Measurements from ENCODE around the gene DNMT1. TPM values are rescaled to one million over a fixed set of nuclear protein-coding genes. Genes with fewer than 3 reads are reported as not detected.

Gene DNMT1
- total RNA-seq, 6 experiments from 2014 or later: 12.6 to 37.3 (median 24.4) TPM

GRCh38 chr19:10120538-10121189, 74.1 kb downstream of the DNMT1 start:
- no peaks in the 10 kb centered on the region for H3K27me3 ChIP-seq
- intact Hi-C loops (cut with DNase I): no loop called here
- H3K4me1 ChIP-seq: peaks cover 0 to 5% (median 0%) of the 10 kb centered on the region in 4 donors
- peaks cover 0 to 29% (median 7%) of the 10 kb centered on the region in 4 donors for H3K36me3 ChIP-seq
- TF ChIP-seq CTCF (IDR thresholded peaks at IDR 0.05): no peak
- no peak for TF ChIP-seq POLR2A (IDR thresholded peaks at IDR 0.05)
- DNase-seq (no peak), ATAC-seq (no peak)
- no peaks in the 10 kb centered on the region for H3K9me3 ChIP-seq
- no peak overlapping the region for H3K27ac ChIP-seq
- 83% methylated on average over 9 of the region's 9 CpGs for WGBS (ENCODE audit: insufficient coverage, low coverage, low lambda C conversion rate, missing lambda C conversion rate)
- H3K4me3 ChIP-seq: no peak overlapping the region

GRCh38 chr19:10118960-10119359, 75.8 kb downstream of the DNMT1 start:
- H3K4me3 ChIP-seq: peak overlapping the region; percentile 72 to 91 (median 85)
- no peak for ATAC-seq
- peaks cover 0 to 40% (median 7%) of the 10 kb centered on the region in 4 donors for H3K36me3 ChIP-seq
- intact Hi-C loops (cut with DNase I): no loop called here
- no peak for DNase-seq
- H3K27me3 ChIP-seq: no peaks in the 10 kb centered on the region
- TF ChIP-seq POLR2A (IDR thresholded peaks at IDR 0.05) (no peak), CTCF (IDR thresholded peaks at IDR 0.05) (no peak)
- peaks cover 0 to 5% (median 0%) of the 10 kb centered on the region in 4 donors for H3K4me1 ChIP-seq
- peak overlapping the region in 2 of 3 donors; percentile 16 to 49 for H3K27ac ChIP-seq
- 8% methylated on average over 2 of the region's 12 CpGs for WGBS (ENCODE audit: insufficient coverage, low coverage, low lambda C conversion rate, missing lambda C conversion rate)
- no peaks in the 10 kb centered on the region for H3K9me3 ChIP-seq

- peak in 1 of 3 donors; percentile 48 for DNase-seq
- Histone ChIP-seq H3K36me3 (peaks cover 0 to 40% (median 7%) of the 10 kb centered on the region in 4 donors), H3K4me3 (no peak overlapping the region), H3K9me3 (no peaks in the 10 kb centered on the region), H3K27ac (no peak overlapping the region), H3K4me1 (peaks cover 0 to 5% (median 0%) of the 10 kb centered on the region in 4 donors), H3K27me3 (no peaks in the 10 kb centered on the region)
- TF ChIP-seq CTCF (IDR thresholded peaks at IDR 0.05) (no peak), POLR2A (IDR thresholded peaks at IDR 0.05) (no peak)
- ATAC-seq: no peak
- intact Hi-C loops (cut with DNase I): no loop called here
- 94% methylated on average over 7 of the region's 21 CpGs for WGBS (ENCODE audit: insufficient coverage, low coverage, low lambda C conversion rate, missing lambda C conversion rate)
Observed at GRCh38 chr19:10116866-10117616, 77.7 kb downstream of the DNMT1 start.

GRCh38 chr19:10116085-10116865, 78.5 kb downstream of the DNMT1 start:
- H3K27ac ChIP-seq: no peak overlapping the region
- no peaks in the 10 kb centered on the region for H3K27me3 ChIP-seq
- H3K4me1 ChIP-seq: peaks cover 0 to 5% (median 0%) of the 10 kb centered on the region in 4 donors
- no peak for TF ChIP-seq CTCF (IDR thresholded peaks at IDR 0.05)
- TF ChIP-seq POLR2A (IDR thresholded peaks at IDR 0.05): no peak
- no peaks in the 10 kb centered on the region for H3K9me3 ChIP-seq
- peak in 2 of 3 donors; percentile 47 to 57 for DNase-seq
- H3K36me3 ChIP-seq: peaks cover 0 to 43% (median 8%) of the 10 kb centered on the region in 4 donors
- WGBS (ENCODE audit: insufficient coverage, low coverage, low lambda C conversion rate, missing lambda C conversion rate): 66% methylated on average over 5 of the region's 35 CpGs
- H3K4me3 ChIP-seq: no peak overlapping the region
- intact Hi-C loops (cut with DNase I): no loop called here
- no peak for ATAC-seq

Measured in right lobe of liver (tissue), 6 donors.